Pancreas (tissue), 10 donors: Measurements from ENCODE around the gene EPHA6. TPM values are rescaled to one million over a fixed set of nuclear protein-coding genes. Genes with fewer than 3 reads are reported as not detected.

Experiments
- ATAC-seq, 4 donors: fragments of 200-7000 bp; cut with Tn5 transposase; one replicate each; pipeline versions ENCODE4 v1.8.0 to v1.9.1; 2020; ENCODE audit warnings: mild to moderate bottlenecking in 4 of 4, moderate library complexity in 4 of 4
- DNase-seq, 6 donors: peaks; one replicate each; pipeline ENCODE4 v3.0.0-alpha.2; 2020
- FAIRE-seq: peaks from 2 replicates; lab custom pipeline; 2012; peaks lifted over from hg19 to GRCh38; lab: Jason Lieb, UNC
- H3K27ac ChIP-seq, 4 donors: fragments of 200-600 bp; sonication (generic); 1 replicate in 3 of 4; 2 replicates in 1 of 4; pipeline versions ENCODE4 v1.5.0 to v1.8.0; 2020
- H3K27me3 ChIP-seq, 4 donors: fragments of 200-600 bp; one replicate each; pipeline ENCODE4 v1.8.0; 2021
- H3K36me3 ChIP-seq, 3 donors: fragments of 200-600 bp; sonication (generic) in 1 of 3; one replicate each; pipeline versions ENCODE4 v1.5.0 to v1.8.0; 2020 to 2021
- H3K4me1 ChIP-seq, 3 donors: fragments of 200-600 bp; one replicate each; pipeline ENCODE4 v1.8.0; 2021
- H3K4me3 ChIP-seq, 4 donors: fragments of 200-600 bp; sonication (generic) in 2 of 4; one replicate each; pipeline versions ENCODE4 v1.5.0 to v1.8.0; 2020 to 2021
- H3K9me3 ChIP-seq, 4 donors: fragments of 200-600 bp; one replicate each; pipeline ENCODE4 v1.8.0; 2021
- WGBS, 2 donors: extraction: QIAGEN DNeasy Blood & Tissue Kit; methylation state at CpG; one replicate each; pipeline ENCODE4 v1.1.7; 2013; 5-methylcytosine and 5-hydroxymethylcytosine counted together
- intact Hi-C, 3 donors: fragments of 100-400 bp; cut with DNase I; formaldehyde crosslinking; loops; one replicate each; pipeline versions ENCODE4 v1.11.1 to v1.14.2; 2022
- polyA plus RNA-seq, 2 donors: library from polyadenylated mRNA; stranded (reverse); fragments of 200-250 nt; gene quantifications; one replicate each; pipeline ENCODE4 v1.2.3, GENCODE V29; 2013
- total RNA-seq, 6 donors: library from RNA; stranded (reverse); fragmentation: NEBNext Ultra II Directional in 4 of 6; extraction: Animal tissue kit (Norgen Biotek cat#: 25700) in 4 of 6; gene quantifications; one replicate each; pipeline versions ENCODE4 v1.2.1 to v1.2.4, GENCODE V29; 2021 to 2023
- TF ChIP-seq, protein P1 (sequence below), 4 donors: fragments of 200-600 bp; sonication (generic) in 3 of 4; IDR thresholded peaks; one replicate each; pipeline versions ENCODE4 v1.5.0 to v1.8.0; 2021; ENCODE audit warnings: antibody characterized with exemption in 4 of 4
- donor health status: healthy with polysubstance abuse.
- donor health status: DM: no; HTN: no; CAD: no; lungs with moderate emphysema.
- donor health status: DM: no; HTN: no; CAD: no.
- donor health status: control.
- donor health status: control.
- donor health status: Bipolar disorder and iron deficiency.
- donor health status: DM: yes; HTN: yes; CAD: no.
- donor health status: DM: no; HTN: no; CAD: no.
- donor health status: DM: no; HTN: no; CAD: no.
- donor health status: DM: yes; HTN: yes; CAD: no.

The EPHA6 gene
- total and polyA plus RNA-seq, 8 donors: 0.15 to 1.1 (median 0.57) TPM

DNA sequence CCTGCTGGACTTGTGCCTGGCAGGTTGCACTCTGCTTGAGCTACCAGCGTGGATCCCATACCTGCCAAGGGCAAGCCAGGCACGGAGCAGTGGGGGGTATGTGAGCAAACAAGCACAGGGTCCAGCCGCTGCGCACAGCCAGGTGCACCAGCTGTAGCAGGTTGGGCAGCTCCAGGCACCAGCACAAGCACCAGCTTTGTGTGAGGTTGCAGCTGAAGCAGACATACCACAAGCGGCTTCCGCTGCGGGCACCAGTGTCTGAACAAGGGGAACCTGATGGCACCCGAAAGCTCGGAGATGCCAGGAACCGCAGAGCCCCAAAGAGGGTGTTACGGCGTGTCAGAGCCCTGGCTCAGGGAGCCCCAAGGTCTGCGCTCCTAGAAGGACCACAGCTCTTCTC, 477.5 kb downstream of the EPHA6 start:
- intact Hi-C loops: no loop called here
- no peaks in the 10 kb centered on the region for H3K4me1 ChIP-seq
- DNase-seq: peak in 1 of 6 donors; percentile 44
- 84 to 90% methylated on average over 13 of the region's 13 CpGs for WGBS, 2 donors
- H3K27me3 ChIP-seq: no peaks in the 10 kb centered on the region
- TF ChIP-seq, protein P1, sequence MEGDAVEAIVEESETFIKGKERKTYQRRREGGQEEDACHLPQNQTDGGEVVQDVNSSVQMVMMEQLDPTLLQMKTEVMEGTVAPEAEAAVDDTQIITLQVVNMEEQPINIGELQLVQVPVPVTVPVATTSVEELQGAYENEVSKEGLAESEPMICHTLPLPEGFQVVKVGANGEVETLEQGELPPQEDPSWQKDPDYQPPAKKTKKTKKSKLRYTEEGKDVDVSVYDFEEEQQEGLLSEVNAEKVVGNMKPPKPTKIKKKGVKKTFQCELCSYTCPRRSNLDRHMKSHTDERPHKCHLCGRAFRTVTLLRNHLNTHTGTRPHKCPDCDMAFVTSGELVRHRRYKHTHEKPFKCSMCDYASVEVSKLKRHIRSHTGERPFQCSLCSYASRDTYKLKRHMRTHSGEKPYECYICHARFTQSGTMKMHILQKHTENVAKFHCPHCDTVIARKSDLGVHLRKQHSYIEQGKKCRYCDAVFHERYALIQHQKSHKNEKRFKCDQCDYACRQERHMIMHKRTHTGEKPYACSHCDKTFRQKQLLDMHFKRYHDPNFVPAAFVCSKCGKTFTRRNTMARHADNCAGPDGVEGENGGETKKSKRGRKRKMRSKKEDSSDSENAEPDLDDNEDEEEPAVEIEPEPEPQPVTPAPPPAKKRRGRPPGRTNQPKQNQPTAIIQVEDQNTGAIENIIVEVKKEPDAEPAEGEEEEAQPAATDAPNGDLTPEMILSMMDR (IDR thresholded peaks at IDR 0.05): no peak
- H3K9me3 ChIP-seq: no peaks in the 10 kb centered on the region
- no peak overlapping the region for H3K27ac ChIP-seq
- no peak for ATAC-seq
- no peaks in the 10 kb centered on the region for H3K36me3 ChIP-seq
- FAIRE-seq: no peak
- no peak overlapping the region for H3K4me3 ChIP-seq

DNA sequence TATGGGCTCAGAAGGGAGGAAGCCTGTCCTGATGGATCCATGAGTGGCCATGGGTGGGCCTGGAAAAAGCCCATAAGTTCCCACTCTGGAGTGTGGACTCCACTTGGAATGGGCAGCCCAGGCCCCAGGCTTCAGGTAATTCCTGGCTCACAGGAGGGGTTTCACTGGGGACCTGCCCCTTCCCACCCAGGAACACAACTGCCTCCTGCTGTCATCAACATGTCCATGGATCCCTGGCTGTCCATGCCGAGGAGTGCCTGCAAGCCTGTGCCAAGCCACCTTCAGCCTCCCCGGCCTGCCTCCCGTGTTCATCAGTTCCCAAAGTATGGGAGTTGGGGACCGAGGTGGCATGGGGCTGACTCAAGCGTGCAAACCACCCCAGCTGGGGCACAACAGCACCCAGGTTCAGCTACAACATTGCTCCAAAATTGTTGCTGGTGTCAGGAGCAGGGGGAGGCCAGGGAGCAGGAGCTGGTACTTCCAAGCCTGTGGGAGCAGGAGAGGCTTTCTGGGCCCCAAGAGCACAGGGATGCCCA, 479.3 kb downstream of the EPHA6 start:
- FAIRE-seq (no peak), DNase-seq (peak in 1 of 6 donors; percentile 48), ATAC-seq (no peak)
- intact Hi-C loops: no loop called here
- H3K9me3 ChIP-seq: no peaks in the 10 kb centered on the region
- no peak overlapping the region for H3K27ac ChIP-seq
- no peak overlapping the region for H3K4me3 ChIP-seq
- 69 to 84% methylated on average over 5 of the region's 5 CpGs for whole genome bisulfite sequencing, 2 donors
- no peaks in the 10 kb centered on the region for H3K36me3 ChIP-seq
- no peaks in the 10 kb centered on the region for H3K27me3 ChIP-seq
- TF ChIP-seq, protein P1 (IDR thresholded peaks at IDR 0.05): no peak
- H3K4me1 ChIP-seq: no peaks in the 10 kb centered on the region

DNA sequence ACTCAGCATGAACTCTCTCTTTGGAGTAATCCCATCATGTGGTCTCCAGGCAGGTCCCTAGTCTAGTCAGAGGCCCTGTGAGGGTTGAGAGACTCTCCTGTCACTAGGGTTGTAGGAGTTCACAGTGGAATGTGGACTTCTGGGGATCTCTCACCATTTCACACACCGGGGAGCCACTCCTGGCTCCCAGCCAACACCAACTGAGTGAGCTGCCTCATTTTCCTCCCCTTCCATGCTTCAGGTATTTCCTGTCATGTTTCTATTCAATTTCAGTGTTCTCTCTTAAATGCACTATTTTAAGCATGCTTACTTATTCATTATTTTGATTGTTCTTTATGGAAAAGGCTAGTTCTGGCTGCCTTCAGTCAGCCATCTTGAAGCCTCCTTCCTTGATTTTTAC, 482.6 kb downstream of the EPHA6 start:
- no peaks in the 10 kb centered on the region for H3K36me3 ChIP-seq
- ATAC-seq: no peak
- no peaks in the 10 kb centered on the region for H3K9me3 ChIP-seq
- TF ChIP-seq, protein P1 (IDR thresholded peaks at IDR 0.05): no peak
- peak in 1 of 6 donors; percentile 22 for DNase-seq
- H3K27me3 ChIP-seq: no peaks in the 10 kb centered on the region
- WGBS, 2 donors: 37 to 40% methylated on average over 1 of the region's 1 CpG
- no peaks in the 10 kb centered on the region for H3K4me1 ChIP-seq
- no peak overlapping the region for H3K27ac ChIP-seq
- no peak for FAIRE-seq
- H3K4me3 ChIP-seq: no peak overlapping the region
- intact Hi-C loops: no loop called here

DNA sequence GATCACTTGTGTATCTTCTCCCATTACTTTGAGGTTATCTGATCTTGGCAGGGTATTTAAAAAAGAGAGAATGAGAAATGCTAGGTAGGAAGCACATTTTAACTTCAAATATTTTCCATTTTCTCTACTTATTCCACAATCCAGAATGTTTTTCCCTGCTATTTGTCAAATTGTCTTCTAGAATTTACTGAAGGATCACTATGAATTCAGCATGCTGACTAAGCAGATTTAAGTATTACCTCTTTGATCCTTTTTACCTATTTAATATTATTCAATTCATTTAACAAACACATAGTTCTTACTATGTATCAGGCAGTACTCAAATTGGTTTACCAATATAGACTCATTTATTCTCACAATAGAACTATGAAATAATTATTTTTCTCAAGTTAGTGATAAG, 486.7 kb downstream of the EPHA6 start:
- intact Hi-C loops: no loop called here
- Histone ChIP-seq H3K36me3 (no peaks in the 10 kb centered on the region), H3K4me3 (no peak overlapping the region), H3K27ac (no peak overlapping the region), H3K9me3 (no peaks in the 10 kb centered on the region), H3K4me1 (no peaks in the 10 kb centered on the region), H3K27me3 (no peaks in the 10 kb centered on the region)
- TF ChIP-seq, protein P1 (IDR thresholded peaks at IDR 0.05): no peak
- ATAC-seq: no peak
- no peak for DNase-seq
- no peak for FAIRE-seq

DNA sequence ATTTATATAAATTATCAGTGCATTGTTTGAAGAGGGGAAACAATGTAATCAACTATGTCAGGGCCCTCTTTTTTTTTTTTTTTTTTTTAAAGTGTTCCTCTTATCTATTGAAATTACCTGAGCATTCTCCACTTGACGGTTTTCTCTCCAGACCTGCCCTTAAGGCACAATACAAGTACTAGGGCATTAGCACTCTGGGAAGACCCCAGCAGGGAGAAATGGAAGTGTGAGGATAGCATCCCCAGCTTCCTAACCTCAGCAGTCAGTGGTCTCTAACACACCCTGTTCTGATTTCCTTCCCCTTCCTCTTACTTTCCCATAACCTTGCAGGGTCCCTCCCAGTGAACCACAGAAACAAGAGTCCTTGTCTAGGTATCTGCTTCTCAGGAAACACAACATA, 491.8 kb downstream of the EPHA6 start:
- no peaks in the 10 kb centered on the region for H3K36me3 ChIP-seq
- H3K4me1 ChIP-seq: no peaks in the 10 kb centered on the region
- H3K27me3 ChIP-seq: no peaks in the 10 kb centered on the region
- 48 to 49% methylated on average over 1 of the region's 1 CpG for WGBS, 2 donors
- ATAC-seq (no peak), DNase-seq (no peak), FAIRE-seq (no peak)
- intact Hi-C loops: no loop called here
- no peak overlapping the region for H3K27ac ChIP-seq
- TF ChIP-seq, protein P1 (IDR thresholded peaks at IDR 0.05): no peak
- no peaks in the 10 kb centered on the region for H3K9me3 ChIP-seq
- H3K4me3 ChIP-seq: no peak overlapping the region
